ENCODE data around the gene SEC16B.

SEC16B gene

GRCh38 chr1:177954076-177954475, 15.8 kb downstream of the SEC16B start:
- TF ChIP-seq CTCF (IDR thresholded peaks at IDR 0.05; ENCODE audit: insufficient read depth, low read length, poor library complexity, severe bottlenecking) (no peak), EZH2phosphoT487 (conservative IDR thresholded peaks at IDR 0.05; ENCODE audit: low read length) (no peak)
- H3K4me3 ChIP-seq (ENCODE audit: insufficient read depth, low read length, poor library complexity, severe bottlenecking) = no peak overlapping the region
- no peaks in the 10 kb centered on the region for H3K9me3 ChIP-seq (ENCODE audit: insufficient read depth, low read length)
- H3K36me3 ChIP-seq (ENCODE audit: low read length) = no peaks in the 10 kb centered on the region
- no peaks in the 10 kb centered on the region for H3K79me2 ChIP-seq (ENCODE audit: insufficient read depth, low read length)
- no peak overlapping the region for H2AFZ ChIP-seq (ENCODE audit: low read depth, low read length, severe bottlenecking)
- H3K27ac ChIP-seq (ENCODE audit: low read depth, low read length) = no peak overlapping the region
- no peaks in the 10 kb centered on the region for H3F3A ChIP-seq (ENCODE audit: insufficient read depth)
- no peaks in the 10 kb centered on the region for H3K9me2 ChIP-seq (replicated peaks; ENCODE audit: insufficient read depth, low read length)
- H3K9ac ChIP-seq (ENCODE audit: low read length) = no peak overlapping the region
- no peaks in the 10 kb centered on the region for H3K27me3 ChIP-seq (ENCODE audit: low read length)
- H4K20me1 ChIP-seq (ENCODE audit: low read depth, low read length) = no peaks in the 10 kb centered on the region
- H3K4me2 ChIP-seq (ENCODE audit: low read depth, low read length, poor library complexity, severe bottlenecking) = no peak overlapping the region

GRCh38 chr1:177953549-177953948, 16.3 kb downstream of the SEC16B start:
- no peaks in the 10 kb centered on the region for H3F3A ChIP-seq (ENCODE audit: insufficient read depth)
- H3K9ac ChIP-seq (ENCODE audit: low read length) = no peak overlapping the region
- H3K4me3 ChIP-seq (ENCODE audit: insufficient read depth, low read length, poor library complexity, severe bottlenecking) = no peak overlapping the region
- H3K27me3 ChIP-seq (ENCODE audit: low read length) = no peaks in the 10 kb centered on the region
- TF ChIP-seq CTCF (IDR thresholded peaks at IDR 0.05; ENCODE audit: insufficient read depth, low read length, poor library complexity, severe bottlenecking) = no peak
- TF ChIP-seq EZH2phosphoT487 (conservative IDR thresholded peaks at IDR 0.05; ENCODE audit: low read length) = no peak
- no peaks in the 10 kb centered on the region for H4K20me1 ChIP-seq (ENCODE audit: low read depth, low read length)
- no peaks in the 10 kb centered on the region for H3K36me3 ChIP-seq (ENCODE audit: low read length)
- H3K4me2 ChIP-seq (ENCODE audit: low read depth, low read length, poor library complexity, severe bottlenecking) = no peak overlapping the region
- H3K27ac ChIP-seq (ENCODE audit: low read depth, low read length) = no peak overlapping the region
- H3K9me3 ChIP-seq (ENCODE audit: insufficient read depth, low read length) = no peaks in the 10 kb centered on the region
- no peaks in the 10 kb centered on the region for H3K9me2 ChIP-seq (replicated peaks; ENCODE audit: insufficient read depth, low read length)
- no peaks in the 10 kb centered on the region for H3K79me2 ChIP-seq (ENCODE audit: insufficient read depth, low read length)
- H2AFZ ChIP-seq (ENCODE audit: low read depth, low read length, severe bottlenecking) = no peak overlapping the region

- H3K4me3 ChIP-seq (ENCODE audit: insufficient read depth, low read length, poor library complexity, severe bottlenecking) = no peak overlapping the region
- H3K79me2 ChIP-seq (ENCODE audit: insufficient read depth, low read length) = no peaks in the 10 kb centered on the region
- no peak overlapping the region for H3K4me2 ChIP-seq (ENCODE audit: low read depth, low read length, poor library complexity, severe bottlenecking)
- no peaks in the 10 kb centered on the region for H4K20me1 ChIP-seq (ENCODE audit: low read depth, low read length)
- no peaks in the 10 kb centered on the region for H3K9me2 ChIP-seq (replicated peaks; ENCODE audit: insufficient read depth, low read length)
- H3K9ac ChIP-seq (ENCODE audit: low read length) = no peak overlapping the region
- H3K27ac ChIP-seq (ENCODE audit: low read depth, low read length) = no peak overlapping the region
- H3K27me3 ChIP-seq (ENCODE audit: low read length) = no peaks in the 10 kb centered on the region
- no peak overlapping the region for H2AFZ ChIP-seq (ENCODE audit: low read depth, low read length, severe bottlenecking)
- H3F3A ChIP-seq (ENCODE audit: insufficient read depth) = no peaks in the 10 kb centered on the region
- H3K36me3 ChIP-seq (ENCODE audit: low read length) = no peaks in the 10 kb centered on the region
- H3K9me3 ChIP-seq (ENCODE audit: insufficient read depth, low read length) = no peaks in the 10 kb centered on the region
- TF ChIP-seq CTCF (IDR thresholded peaks at IDR 0.05; ENCODE audit: insufficient read depth, low read length, poor library complexity, severe bottlenecking) = no peak
- no peak for TF ChIP-seq EZH2phosphoT487 (conservative IDR thresholded peaks at IDR 0.05; ENCODE audit: low read length)
These were observed 17.2 kb downstream of the SEC16B start for GRCh38 chr1:177952691-177953090.

Data from SU-DHL-6 (cell line).